ENCODE results near the gene RAB3D. TPM values are rescaled to one million over a fixed set of nuclear protein-coding genes. Genes with fewer than 3 reads are reported as not detected.
A peak's percentile ranks its signal among the peaks of the same experiment; 100 is the strongest.
"Not testable (repeated sequence)": the region's sequence is repeated elsewhere in the genome, so short reads cannot be mapped to it uniquely, and the experiment has no call there.

The RAB3D gene
- total RNA-seq, 4 donors from 2014 or later: 9.5 to 16.4 (median 12.7) TPM

DNA sequence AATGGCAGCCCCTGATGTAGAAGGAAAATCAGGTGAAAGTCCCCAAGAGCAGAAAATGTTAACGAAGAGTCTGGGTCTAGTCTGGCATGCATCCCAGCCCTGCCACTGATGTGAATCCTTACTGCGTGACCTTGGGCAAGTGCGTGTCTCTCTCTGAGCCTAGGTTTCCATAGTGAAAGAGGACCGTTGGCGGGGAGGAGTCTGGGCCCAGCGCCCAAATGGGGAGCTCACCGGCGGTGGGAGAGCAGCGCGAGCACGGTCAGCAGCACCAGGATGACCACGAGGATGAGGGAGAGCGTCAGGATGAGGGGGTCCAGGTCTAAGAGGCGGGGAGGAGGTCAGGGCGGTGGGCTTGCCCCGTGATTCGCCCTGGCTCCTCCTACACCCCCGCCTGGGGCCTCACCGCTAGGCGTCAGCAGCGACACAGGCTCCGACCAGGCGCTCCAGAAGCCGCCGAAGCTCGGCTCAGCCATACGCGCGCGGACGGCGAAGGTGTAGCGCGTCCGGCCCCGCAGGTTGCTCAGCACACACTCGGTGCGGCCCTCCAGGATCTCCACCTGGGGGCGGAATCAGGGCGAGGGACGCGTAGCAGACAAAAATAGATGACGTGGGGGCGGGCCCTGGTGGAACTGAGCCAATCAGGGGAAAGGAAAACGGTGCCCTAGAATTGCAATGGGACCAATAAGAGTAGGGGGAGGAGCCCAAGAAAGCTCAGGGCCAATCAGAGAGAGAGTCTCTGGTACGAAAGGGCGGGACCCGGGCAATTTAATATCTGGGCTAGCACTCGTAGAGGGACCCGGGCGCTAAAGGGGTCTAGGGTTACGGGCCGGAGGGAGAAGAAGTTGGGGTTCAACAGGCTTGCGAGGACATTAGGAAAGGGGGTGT lies 41.4 kb upstream of the RAB3D start:
- H3K4me1 ChIP-seq: peaks cover 3 to 54% (median 23%) of the 10 kb centered on the region in 4 donors
- H3K9me3 ChIP-seq: no peaks in the 10 kb centered on the region
- H3K27me3 ChIP-seq: peaks cover 0 to 10% of the 10 kb centered on the region in 2 donors
- H3K27ac ChIP-seq: peak overlapping the region; percentile 78 to 94 (median 88)
- TF ChIP-seq CTCF (IDR thresholded peaks at IDR 0.05) (peak; percentile 81 to 87 (median 86)), POLR2A (IDR thresholded peaks at IDR 0.05) (peak; percentile 77 to 88)
- peak; percentile 96 to 98 (median 97) for DNase-seq
- peak overlapping the region; percentile 49 to 70 (median 61) for H3K4me3 ChIP-seq
- no peaks in the 10 kb centered on the region for H3K36me3 ChIP-seq

GRCh38 chr19:11379857-11380350 lies 40.4 kb upstream of the RAB3D start:
- Histone ChIP-seq H3K4me3 (no peak overlapping the region), H3K4me1 (peaks cover 3 to 60% (median 28%) of the 10 kb centered on the region in 4 donors), H3K27ac (peak overlapping the region in 2 of 4 donors; percentile 86 to 91)

GRCh38 chr19:11379269-11379845 lies 39.9 kb upstream of the RAB3D start:
- H3K36me3 ChIP-seq, H3K4me3 ChIP-seq, DNase-seq, H3K27me3 ChIP-seq, H3K9me3 ChIP-seq, H3K27ac ChIP-seq: not testable (repeated sequence)
- peaks cover 3 to 60% (median 28%) of the 10 kb centered on the region in 4 donors for H3K4me1 ChIP-seq

More at GRCh38 chr19:11379857-11380350, 40.4 kb upstream of the RAB3D start:
- no peaks in the 10 kb centered on the region for H3K9me3 ChIP-seq
- peaks cover 0 to 10% of the 10 kb centered on the region in 2 donors for H3K27me3 ChIP-seq
- DNase-seq: no peak
- TF ChIP-seq CTCF (IDR thresholded peaks at IDR 0.05) (no peak), POLR2A (IDR thresholded peaks at IDR 0.05) (no peak)
- no peaks in the 10 kb centered on the region for H3K36me3 ChIP-seq

GRCh38 chr19:11378319-11379189 lies 39.1 kb upstream of the RAB3D start:
- DNase-seq: peak in 2 of 3 donors; percentile 36 to 59
- no peak overlapping the region for H3K4me3 ChIP-seq
- TF ChIP-seq CTCF (IDR thresholded peaks at IDR 0.05): peak in 5 of 6 experiments; percentile 3 to 48 (median 37)
- no peak for TF ChIP-seq POLR2A (IDR thresholded peaks at IDR 0.05)
- peaks cover 3 to 58% (median 23%) of the 10 kb centered on the region in 4 donors for H3K4me1 ChIP-seq
- no peaks in the 10 kb centered on the region for H3K9me3 ChIP-seq
- peak overlapping the region in 2 of 4 donors; percentile 6 to 14 for H3K27ac ChIP-seq
- no peaks in the 10 kb centered on the region for H3K36me3 ChIP-seq
- peaks cover 0 to 9% of the 10 kb centered on the region in 2 donors for H3K27me3 ChIP-seq

DNA sequence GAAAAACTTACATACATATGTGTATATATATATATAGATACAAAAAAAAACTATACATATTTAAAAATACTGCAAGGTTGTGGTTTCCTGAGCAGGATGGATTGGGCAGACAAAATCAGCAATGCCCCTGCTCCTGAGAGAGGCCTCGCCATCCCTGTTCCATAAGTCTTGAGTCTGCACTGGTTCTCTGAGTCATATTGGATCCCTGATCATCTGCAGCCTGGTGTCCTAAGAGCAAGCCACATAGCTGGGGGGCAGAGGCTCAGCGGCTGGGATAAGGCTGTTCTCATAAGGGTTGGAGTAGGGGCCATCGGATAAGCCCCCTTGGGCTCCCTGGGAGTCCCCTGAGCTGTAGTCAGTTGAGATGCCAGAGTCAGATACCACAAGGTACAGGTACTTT lies 38.3 kb upstream of the RAB3D start:
- TF ChIP-seq POLR2A (IDR thresholded peaks at IDR 0.05) (no peak), CTCF (IDR thresholded peaks at IDR 0.05) (no peak)
- H3K36me3 ChIP-seq: no peaks in the 10 kb centered on the region
- H3K4me1 ChIP-seq: peaks cover 3 to 50% (median 16%) of the 10 kb centered on the region in 4 donors
- H3K9me3 ChIP-seq: no peaks in the 10 kb centered on the region
- H3K27me3 ChIP-seq: peaks cover 0 to 1% of the 10 kb centered on the region in 2 donors
- H3K27ac ChIP-seq: peak overlapping the region in 1 of 4 donors; percentile 14
- DNase-seq: no peak
- no peak overlapping the region for H3K4me3 ChIP-seq
